NCI-H1930 (cell line): ENCODE results near the gene C11orf52.

Experiments
- DNase-seq, 2 experiments: peaks; one replicate each; lab custom pipeline; 2025; lab: John Stamatoyannopoulos, UW

C11orf52 gene

GRCh38 chr11:111976119-111976766, 57.5 kb downstream of the C11orf52 start:
- no peak for DNase-seq
